DND-41 (cell line): ENCODE data around the gene ZFHX3.

Experiments
- ATAC-seq: fragments of 200-7000 bp; cut with Tn5 transposase; 3 replicates; pipeline ENCODE4 v1.9.1; 2021; ENCODE audit warnings: low read depth; ENCODE audit not compliant: insufficient read depth
- DNase-seq: peaks from one replicate; pipeline ENCODE4 v3.0.0-alpha.2; 2020
- H2AFZ ChIP-seq: 2 replicates; pipeline ENCODE4 v1.6.0; 2012; ENCODE audit warnings: low read depth, low read length
- H3K27ac ChIP-seq: 2 replicates; pipeline ENCODE4 v1.5.1; 2012; ENCODE audit warnings: low read length, inconsistent platforms
- H3K27me3 ChIP-seq: fragments of 200-600 bp; sonication (generic); 2 replicates; pipeline ENCODE4 v1.6.0; 2012; ENCODE audit warnings: low read length, mild to moderate bottlenecking, inconsistent platforms; ENCODE audit not compliant: insufficient read depth, poor library complexity
- H3K36me3 ChIP-seq: 2 replicates; pipeline ENCODE4 v1.5.1; 2012; ENCODE audit warnings: low read length, inconsistent platforms; ENCODE audit not compliant: insufficient read depth
- H3K4me1 ChIP-seq: 2 replicates; pipeline ENCODE4 v1.5.1; 2012; ENCODE audit warnings: mild to moderate bottlenecking, low read length; ENCODE audit not compliant: insufficient read depth
- H3K4me2 ChIP-seq: 2 replicates; pipeline ENCODE4 v1.6.0; 2012; ENCODE audit warnings: mild to moderate bottlenecking, moderate library complexity, low read length, inconsistent platforms; ENCODE audit not compliant: insufficient read depth
- H3K4me3 ChIP-seq, 2 experiments: fragments of 200-600 bp in 1 of 2; shearing (Covaris generic) in 1 of 2; 2 replicates each; pipeline ENCODE4 v1.5.1; 2012 to 2016; ENCODE audit warnings: inconsistent platforms in 2 of 2, low read length in 2 of 2, mild to moderate bottlenecking in 2 of 2, low read depth in 1 of 2, moderate library complexity in 1 of 2
- H3K79me2 ChIP-seq: 2 replicates; pipeline ENCODE4 v1.6.0; 2012; ENCODE audit warnings: low read length, inconsistent platforms; ENCODE audit not compliant: insufficient read depth
- H3K9ac ChIP-seq: 2 replicates; pipeline ENCODE4 v1.6.0; 2012; ENCODE audit warnings: low read depth, mild to moderate bottlenecking, inconsistent platforms, low read length, moderate library complexity
- H3K9me3 ChIP-seq: 2 replicates; pipeline ENCODE4 v1.5.1; 2012; ENCODE audit warnings: low read length, moderate library complexity, mild to moderate bottlenecking, inconsistent platforms; ENCODE audit not compliant: insufficient read depth, severe bottlenecking
- H4K20me1 ChIP-seq: 2 replicates; pipeline ENCODE4 v1.6.0; 2012; ENCODE audit warnings: low read length; ENCODE audit not compliant: insufficient read depth
- EZH2 ChIP-seq: IDR thresholded peaks from 3 replicates; pipeline ENCODE4 v1.6.1; 2012; ENCODE audit warnings: borderline replicate concordance, low read depth, mild to moderate bottlenecking, moderate library complexity, low read length, inconsistent platforms; ENCODE audit not compliant: severe bottlenecking
- TF ChIP-seq, protein P1 (sequence below): IDR thresholded peaks from 2 replicates; pipeline ENCODE4 v1.5.1; 2012; ENCODE audit warnings: borderline replicate concordance, low read length, moderate library complexity, mild to moderate bottlenecking; ENCODE audit not compliant: poor library complexity, severe bottlenecking; ENCODE audit errors: extremely low read depth

The ZFHX3 gene

DNA sequence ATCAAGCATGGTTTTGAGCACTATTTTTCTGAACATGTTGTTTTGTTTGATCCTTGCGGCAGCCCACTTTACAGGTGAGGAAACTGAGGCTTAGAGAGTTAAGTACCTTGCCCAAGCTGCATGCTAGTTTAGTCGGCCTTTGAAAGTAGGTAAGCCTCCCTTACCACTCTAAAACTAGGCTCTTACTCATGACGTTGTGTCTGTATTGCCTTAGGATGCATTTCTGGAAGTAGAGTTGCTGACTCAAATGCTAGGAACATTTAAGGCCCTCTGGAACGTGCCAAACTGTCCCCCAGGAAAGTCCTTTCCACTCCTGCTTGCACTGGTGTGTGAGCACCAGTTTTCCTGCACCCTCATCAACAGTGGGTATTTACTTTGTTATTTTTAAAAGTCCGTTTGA lies 76.6 kb downstream of the ZFHX3 start:
- Histone ChIP-seq H3K4me2 (no peak overlapping the region), H3K4me3 (no peak overlapping the region), H3K4me1 (no peaks in the 10 kb centered on the region), H3K79me2 (no peaks in the 10 kb centered on the region), H3K27ac (no peak overlapping the region), H3K27me3 (no peaks in the 10 kb centered on the region), H3K36me3 (no peaks in the 10 kb centered on the region), H3K9me3 (no peaks in the 10 kb centered on the region), H4K20me1 (peaks cover 6% of the 10 kb centered on the region; the same call in 1 of the 2 replicates), H2AFZ (no peak overlapping the region), H3K9ac (no peak overlapping the region)
- no peak for ATAC-seq
- TF ChIP-seq EZH2, result no peak
- TF ChIP-seq, protein P1, sequence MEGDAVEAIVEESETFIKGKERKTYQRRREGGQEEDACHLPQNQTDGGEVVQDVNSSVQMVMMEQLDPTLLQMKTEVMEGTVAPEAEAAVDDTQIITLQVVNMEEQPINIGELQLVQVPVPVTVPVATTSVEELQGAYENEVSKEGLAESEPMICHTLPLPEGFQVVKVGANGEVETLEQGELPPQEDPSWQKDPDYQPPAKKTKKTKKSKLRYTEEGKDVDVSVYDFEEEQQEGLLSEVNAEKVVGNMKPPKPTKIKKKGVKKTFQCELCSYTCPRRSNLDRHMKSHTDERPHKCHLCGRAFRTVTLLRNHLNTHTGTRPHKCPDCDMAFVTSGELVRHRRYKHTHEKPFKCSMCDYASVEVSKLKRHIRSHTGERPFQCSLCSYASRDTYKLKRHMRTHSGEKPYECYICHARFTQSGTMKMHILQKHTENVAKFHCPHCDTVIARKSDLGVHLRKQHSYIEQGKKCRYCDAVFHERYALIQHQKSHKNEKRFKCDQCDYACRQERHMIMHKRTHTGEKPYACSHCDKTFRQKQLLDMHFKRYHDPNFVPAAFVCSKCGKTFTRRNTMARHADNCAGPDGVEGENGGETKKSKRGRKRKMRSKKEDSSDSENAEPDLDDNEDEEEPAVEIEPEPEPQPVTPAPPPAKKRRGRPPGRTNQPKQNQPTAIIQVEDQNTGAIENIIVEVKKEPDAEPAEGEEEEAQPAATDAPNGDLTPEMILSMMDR, result no peak
- DNase-seq, result no peak

DNA sequence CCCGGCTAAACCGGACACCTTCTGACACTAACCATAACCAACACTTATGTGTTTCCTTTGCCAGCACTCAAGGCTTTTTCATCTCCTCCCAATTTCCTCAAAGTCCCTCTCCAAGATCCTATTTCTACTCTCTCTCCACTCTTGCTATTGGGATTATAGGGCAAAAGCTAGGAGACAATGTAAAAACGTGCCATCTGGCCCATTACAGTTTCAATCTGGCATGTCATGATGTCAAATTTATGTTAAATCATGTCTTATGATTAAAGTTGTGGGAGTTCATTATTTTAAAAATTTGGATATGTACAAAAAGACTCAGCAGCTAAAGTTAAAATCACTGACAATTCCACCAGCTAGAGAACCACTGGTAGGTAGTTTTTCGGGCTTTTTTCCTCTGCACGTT lies 77.3 kb downstream of the ZFHX3 start:
- H3K27me3 ChIP-seq, result no peaks in the 10 kb centered on the region
- H3K9me3 ChIP-seq, result no peaks in the 10 kb centered on the region
- no peak overlapping the region for H3K27ac ChIP-seq
- no peaks in the 10 kb centered on the region for H3K36me3 ChIP-seq
- peaks cover 6% of the 10 kb centered on the region; the same call in 1 of the 2 replicates for H4K20me1 ChIP-seq
- H2AFZ ChIP-seq, result no peak overlapping the region
- H3K4me1 ChIP-seq, result no peaks in the 10 kb centered on the region
- H3K4me2 ChIP-seq, result no peak overlapping the region
- DNase-seq (no peak), ATAC-seq (no peak)
- TF ChIP-seq EZH2, result no peak
- TF ChIP-seq, protein P1, result no peak
- H3K4me3 ChIP-seq, result no peak overlapping the region
- no peak overlapping the region for H3K9ac ChIP-seq
- no peaks in the 10 kb centered on the region for H3K79me2 ChIP-seq

DNA sequence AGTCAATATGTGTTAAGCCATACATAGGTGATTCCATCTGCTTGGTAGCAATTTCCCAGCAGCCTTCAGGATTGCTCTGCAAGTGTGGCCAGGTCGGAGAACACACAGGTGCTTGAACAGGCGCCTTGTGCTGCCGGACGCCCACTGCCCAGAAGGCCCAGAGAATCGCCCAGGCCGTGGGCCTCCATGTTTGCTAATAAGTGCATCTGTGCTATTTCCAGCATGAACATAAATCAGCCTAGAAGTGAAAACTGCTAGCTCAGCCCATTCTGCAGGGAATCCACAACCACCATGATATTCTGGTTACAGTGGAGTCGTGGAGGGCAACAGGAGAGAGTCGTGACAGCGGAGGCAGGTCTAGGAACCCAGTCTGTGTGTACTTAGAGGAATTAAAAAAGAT lies 78.1 kb downstream of the ZFHX3 start:
- Histone ChIP-seq H3K27ac (no peak overlapping the region), H3K4me3 (no peak overlapping the region), H3K9ac (no peak overlapping the region), H3K4me2 (no peak overlapping the region), H2AFZ (no peak overlapping the region), H3K36me3 (no peaks in the 10 kb centered on the region), H3K4me1 (no peaks in the 10 kb centered on the region), H3K9me3 (no peaks in the 10 kb centered on the region), H4K20me1 (peaks cover 6% of the 10 kb centered on the region; the same call in 1 of the 2 replicates), H3K79me2 (no peaks in the 10 kb centered on the region), H3K27me3 (no peaks in the 10 kb centered on the region)
- no peak for TF ChIP-seq EZH2
- TF ChIP-seq, protein P1, result no peak
- DNase-seq (no peak), ATAC-seq (no peak)

DNA sequence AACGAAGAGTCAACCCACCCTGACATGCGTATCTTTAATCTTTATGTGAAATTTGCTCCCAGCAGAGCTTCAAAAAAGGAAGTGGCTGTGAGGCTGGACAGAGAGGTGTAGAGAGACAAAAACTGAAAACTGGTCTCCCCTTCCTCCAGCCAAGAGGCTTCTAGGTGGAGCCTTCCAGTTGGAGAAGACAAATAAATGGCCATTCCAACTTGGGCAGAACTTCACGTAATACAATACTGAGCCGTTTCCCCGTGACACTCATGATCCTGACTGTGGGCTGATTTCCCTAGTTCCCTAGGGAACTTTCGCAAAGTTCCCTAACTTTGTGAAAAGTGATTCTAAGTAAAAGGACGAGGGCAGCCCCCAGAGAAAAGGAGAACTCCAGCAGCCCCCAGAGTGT lies 78.8 kb downstream of the ZFHX3 start:
- Histone ChIP-seq H3K4me1 (no peaks in the 10 kb centered on the region), H3K4me3 (no peak overlapping the region), H3K36me3 (no peaks in the 10 kb centered on the region), H3K27me3 (no peaks in the 10 kb centered on the region), H2AFZ (no peak overlapping the region), H4K20me1 (peaks cover 6% of the 10 kb centered on the region; the same call in 1 of the 2 replicates), H3K27ac (no peak overlapping the region), H3K9ac (no peak overlapping the region), H3K4me2 (no peak overlapping the region), H3K79me2 (no peaks in the 10 kb centered on the region), H3K9me3 (no peaks in the 10 kb centered on the region)
- DNase-seq (no peak), ATAC-seq (no peak)
- TF ChIP-seq, protein P1, result no peak
- no peak for TF ChIP-seq EZH2
